ENCODE results near the gene PIWIL1. TPM values are rescaled to one million over a fixed set of nuclear protein-coding genes. Genes with fewer than 3 reads are reported as not detected.

PIWIL1 gene
- total RNA-seq, 1 experiment from 2014 or later = not detected

DNA sequence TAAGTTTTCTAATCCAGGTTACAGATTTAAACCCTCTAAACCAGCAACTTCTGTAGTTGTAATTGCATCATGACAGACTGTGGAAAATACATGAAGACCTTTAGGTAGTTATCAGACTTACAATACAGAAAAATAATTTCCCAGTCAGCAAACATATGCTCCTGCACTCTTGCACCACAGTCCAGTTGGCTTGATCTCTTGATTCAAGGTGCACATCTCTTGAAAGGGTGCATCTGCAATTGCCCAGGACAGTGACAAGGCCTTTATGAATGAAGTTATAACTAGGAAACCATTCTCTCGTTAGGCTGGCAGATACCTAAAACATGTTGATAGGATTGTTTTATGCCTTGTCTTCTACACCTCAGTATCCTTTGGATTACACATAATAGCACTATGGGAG is 7.6 kb downstream of the PIWIL1 start:
- no peak overlapping the region for H2AFZ ChIP-seq (ENCODE audit: low read length)
- no peaks in the 10 kb centered on the region for H3K9me3 Mint-ChIP-seq
- TF ChIP-seq, protein P1, sequence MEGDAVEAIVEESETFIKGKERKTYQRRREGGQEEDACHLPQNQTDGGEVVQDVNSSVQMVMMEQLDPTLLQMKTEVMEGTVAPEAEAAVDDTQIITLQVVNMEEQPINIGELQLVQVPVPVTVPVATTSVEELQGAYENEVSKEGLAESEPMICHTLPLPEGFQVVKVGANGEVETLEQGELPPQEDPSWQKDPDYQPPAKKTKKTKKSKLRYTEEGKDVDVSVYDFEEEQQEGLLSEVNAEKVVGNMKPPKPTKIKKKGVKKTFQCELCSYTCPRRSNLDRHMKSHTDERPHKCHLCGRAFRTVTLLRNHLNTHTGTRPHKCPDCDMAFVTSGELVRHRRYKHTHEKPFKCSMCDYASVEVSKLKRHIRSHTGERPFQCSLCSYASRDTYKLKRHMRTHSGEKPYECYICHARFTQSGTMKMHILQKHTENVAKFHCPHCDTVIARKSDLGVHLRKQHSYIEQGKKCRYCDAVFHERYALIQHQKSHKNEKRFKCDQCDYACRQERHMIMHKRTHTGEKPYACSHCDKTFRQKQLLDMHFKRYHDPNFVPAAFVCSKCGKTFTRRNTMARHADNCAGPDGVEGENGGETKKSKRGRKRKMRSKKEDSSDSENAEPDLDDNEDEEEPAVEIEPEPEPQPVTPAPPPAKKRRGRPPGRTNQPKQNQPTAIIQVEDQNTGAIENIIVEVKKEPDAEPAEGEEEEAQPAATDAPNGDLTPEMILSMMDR (conservative IDR thresholded peaks at IDR 0.05) = no peak

More for the DNA sequence above, 7.6 kb downstream of the PIWIL1 start:
- H3K4me1 ChIP-seq (ENCODE audit: insufficient read depth, low read length) = no peaks in the 10 kb centered on the region
- no peak overlapping the region for H3K56ac ChIP-seq (ENCODE audit: insufficient read length, low read depth, low read length)
- no peak overlapping the region for H4K8ac ChIP-seq (replicated peaks; ENCODE audit: insufficient read length, low read depth, low read length)
- H3K27ac ChIP-seq (ENCODE audit: insufficient read length, low read depth, low read length) = no peak overlapping the region
- no peak overlapping the region for H2AK5ac ChIP-seq (ENCODE audit: insufficient read length, low read length)
- H2BK120ac ChIP-seq (ENCODE audit: low read depth, low read length, poor library complexity, severe bottlenecking) = no peak overlapping the region
- H3K79me2 ChIP-seq (ENCODE audit: insufficient read depth, low read length) = no peaks in the 10 kb centered on the region
- no peak overlapping the region for H3K14ac ChIP-seq (ENCODE audit: insufficient read depth, low read length)
- no peak overlapping the region for H3T11ph ChIP-seq (ENCODE audit: low read length)
- no peak overlapping the region for H2BK20ac ChIP-seq (ENCODE audit: low read depth, low read length, poor library complexity, severe bottlenecking)
- Mint-ChIP-seq H3K4me1 (peaks cover 0 to 2% of the 10 kb centered on the region in 2 experiments; a peak in 2 of 4 replicates), H3K27ac (no peak overlapping the region), H3K4me3 (no peak overlapping the region), H3K36me3 (ENCODE audit: insufficient read depth in 1 of 3, low read depth in 3 of 3) (no peaks in the 10 kb centered on the region), H3K27me3 (ENCODE audit: low read depth) (peaks cover 5% of the 10 kb centered on the region)
- H3K9me3 ChIP-seq (ENCODE audit: control insufficient read depth, low read depth, low read length) = no peaks in the 10 kb centered on the region
- H3K23ac ChIP-seq (ENCODE audit: insufficient read length, low read depth, low read length) = no peak overlapping the region
- no peaks in the 10 kb centered on the region for H3K23me2 ChIP-seq (ENCODE audit: insufficient read length, low read depth, low read length, poor library complexity, severe bottlenecking)
- no peak overlapping the region for H2BK12ac ChIP-seq (ENCODE audit: insufficient read length, low read depth, low read length)
- no peaks in the 10 kb centered on the region for H3K79me1 ChIP-seq (ENCODE audit: insufficient read depth, low read depth, low read length, poor library complexity, severe bottlenecking)
- no peaks in the 10 kb centered on the region for H3K27me3 ChIP-seq (ENCODE audit: insufficient read depth, low read length)
- H4K5ac ChIP-seq (ENCODE audit: insufficient read length, low read depth, low read length) = no peak overlapping the region
- no peak overlapping the region for H4K91ac ChIP-seq (ENCODE audit: insufficient read length, low read depth, low read length)
- H3K18ac ChIP-seq (ENCODE audit: insufficient read length, low read depth, low read length) = no peak overlapping the region
- H3K9ac ChIP-seq (ENCODE audit: extremely low read depth, insufficient read length, low read length) = no peak overlapping the region
- H4K20me1 ChIP-seq (ENCODE audit: control insufficient read depth, insufficient read depth, insufficient read length) = no peaks in the 10 kb centered on the region
- no peak overlapping the region for H2BK15ac ChIP-seq (ENCODE audit: low read depth, low read length)
- DNase-seq = no peak
- no peak overlapping the region for H3K4ac ChIP-seq (ENCODE audit: low read depth, low read length)
- no peak overlapping the region for H2BK5ac ChIP-seq (ENCODE audit: insufficient read length, low read length)
- H3K4me2 ChIP-seq (ENCODE audit: insufficient read depth, insufficient read length, low read length) = no peak overlapping the region
- WGBS (ENCODE audit: extremely low coverage, insufficient read length, low lambda C conversion rate) = no CpG with 5 or more reads among the region's 1 CpG
